ENCODE measurements around the gene HYDIN.

The HYDIN gene

DNA sequence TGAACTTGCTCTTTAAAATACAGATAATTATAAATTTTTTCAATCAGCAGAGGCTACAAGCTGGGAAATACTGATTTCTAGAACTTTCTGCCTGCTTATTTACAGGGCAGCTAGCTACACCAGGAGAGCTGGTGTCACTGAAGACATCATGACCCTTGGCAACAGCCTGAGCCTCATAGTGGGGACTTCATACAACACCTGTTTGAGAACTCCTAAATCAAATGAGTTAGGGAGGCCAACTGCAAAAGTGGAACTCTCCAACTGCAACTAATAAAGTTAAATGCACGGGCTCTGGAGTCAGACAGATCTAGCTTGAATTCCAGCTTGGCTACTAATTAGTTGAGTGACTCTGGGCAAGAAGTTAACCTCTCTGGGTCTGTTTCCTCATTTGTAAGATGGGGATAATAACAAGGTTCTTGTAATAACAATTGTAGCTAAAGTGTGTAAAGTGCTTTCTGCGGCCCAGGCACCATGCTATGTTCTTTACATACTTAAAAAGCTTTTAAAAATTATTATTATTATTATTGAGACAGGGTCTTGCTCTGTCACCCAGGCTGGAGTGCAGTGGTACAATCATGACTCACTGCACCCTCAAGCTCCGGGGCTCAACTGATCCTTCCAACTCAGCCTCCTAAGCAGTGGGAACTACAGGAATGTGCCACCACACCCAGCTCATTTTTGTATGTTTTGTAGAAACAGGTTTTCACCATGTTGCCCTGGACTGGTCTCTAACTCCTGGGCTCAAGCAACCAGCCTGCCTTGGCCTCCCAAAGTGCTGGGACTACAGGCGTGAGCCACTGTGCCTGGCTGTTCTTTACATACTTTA lies 462.9 kb downstream of the HYDIN start:
- no peak for DNase-seq (ENCODE audit: low read depth, low spot score)

DNA sequence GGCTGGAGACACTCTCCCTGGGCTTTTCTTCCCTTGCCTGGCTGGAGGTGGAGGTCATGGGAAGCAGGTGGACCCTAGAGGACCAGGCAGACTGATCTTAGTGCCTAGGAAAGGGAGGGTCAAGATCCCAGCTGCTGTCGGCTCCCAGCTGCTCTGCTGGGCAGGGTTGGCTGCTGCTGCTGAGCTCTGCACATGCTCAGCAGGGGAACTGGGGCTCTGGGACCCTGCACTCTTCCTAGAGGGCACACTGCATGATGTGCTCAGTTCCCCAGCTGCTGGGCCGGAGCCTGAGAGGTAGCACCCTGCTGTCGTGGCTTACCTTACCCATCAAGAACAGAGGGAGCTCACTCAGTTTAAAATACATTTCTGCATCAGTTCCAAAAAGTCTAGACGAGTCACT lies 463.9 kb downstream of the HYDIN start:
- no peak for DNase-seq (ENCODE audit: low read depth, low spot score)

GRCh38 chr16:70766176-70766575 lies 464.3 kb downstream of the HYDIN start:
- DNase-seq (ENCODE audit: low read depth, low spot score) = no peak

- no peak for DNase-seq (ENCODE audit: low read depth, low spot score)
These were observed 465.0 kb downstream of the HYDIN start for GRCh38 chr16:70765491-70765890.

DNA sequence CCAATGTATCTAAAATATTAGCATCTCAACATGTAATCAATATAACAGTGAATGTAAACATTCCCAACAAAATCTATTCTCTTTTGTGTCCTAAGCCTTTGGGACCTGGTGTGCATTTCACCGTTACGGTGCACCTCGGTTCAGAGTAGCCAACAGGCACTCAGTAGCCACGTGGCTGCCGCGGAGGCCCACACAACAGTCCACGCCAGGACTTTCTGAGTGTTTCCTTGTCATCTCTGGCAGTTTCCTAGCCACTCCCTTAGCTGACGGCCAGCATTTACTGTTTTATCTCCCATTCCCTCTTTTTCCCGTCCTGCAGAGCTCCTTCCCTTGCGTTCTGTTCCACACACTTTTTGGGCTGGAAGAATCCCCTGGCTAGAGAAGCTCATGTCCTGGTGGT lies 465.9 kb downstream of the HYDIN start:
- DNase-seq (ENCODE audit: low read depth, low spot score) = no peak

- DNase-seq (ENCODE audit: low read depth, low spot score) = no peak
These were observed 470.3 kb downstream of the HYDIN start for GRCh38 chr16:70760221-70760620.

GRCh38 chr16:70759666-70760065 lies 470.9 kb downstream of the HYDIN start:
- DNase-seq (ENCODE audit: low read depth, low spot score) = no peak

- no peak for DNase-seq (ENCODE audit: low read depth, low spot score)
These were observed 471.7 kb downstream of the HYDIN start for GRCh38 chr16:70758786-70759185.

Data from activated CD4-positive, CD25-positive, alpha-beta regulatory T cell treated with anti-CD3 and anti-CD28 coated beads, Interleukin-2, amount 50 U/mL, for 16 hours (primary cell).